ENCODE results near the gene SNAP29.
A peak's percentile ranks its signal among the peaks of the same experiment; 100 is the strongest.

GRCh38 chr22:20858615-20859416, at the start of gene SNAP29, which contains the start of gene PI4KA:
- TF ChIP-seq EP300 (IDR thresholded peaks at IDR 0.05; ENCODE audit: low read length) (peak; percentile 84), HMG20A (CRISPR knock-in tag; conservative IDR thresholded peaks at IDR 0.05) (no peak), PHF8 (IDR thresholded peaks at IDR 0.05; ENCODE audit: borderline replicate concordance, low read length) (no peak), CREB1 (IDR thresholded peaks at IDR 0.05) (no peak), CREB1 (CRISPR knock-in tag; IDR thresholded peaks at IDR 0.05) (no peak), E2F5 (CRISPR knock-in tag; IDR thresholded peaks at IDR 0.05) (no peak), NFYB (IDR thresholded peaks at IDR 0.05; ENCODE audit: extremely low read depth, insufficient read length) (no peak), TEAD4 (IDR thresholded peaks at IDR 0.05; ENCODE audit: low read length) (no peak), TEAD4 (CRISPR knock-in tag; IDR thresholded peaks at IDR 0.05; ENCODE audit: borderline replicate concordance) (no peak), CTCF (IDR thresholded peaks at IDR 0.05 in 2 of 3, conservative IDR thresholded peaks at IDR 0.05 in 1 of 3; ENCODE audit: insufficient read depth in 2 of 3, low read depth in 1 of 3, low read length in 3 of 3) (peak in 1 of 3 experiments; percentile 42; a peak in 2 of 6 replicates), FOXP4 (CRISPR knock-in tag; IDR thresholded peaks at IDR 0.05; ENCODE audit: borderline replicate concordance) (no peak), BCLAF1 (IDR thresholded peaks at IDR 0.05; ENCODE audit: borderline replicate concordance in 1 of 2, control insufficient read depth in 1 of 2, low read depth in 2 of 2, low read length in 1 of 2) (no peak), MAZ (CRISPR knock-in tag; conservative IDR thresholded peaks at IDR 0.05 in 1 of 2, IDR thresholded peaks at IDR 0.05 in 1 of 2) (no peak), ARNT (IDR thresholded peaks at IDR 0.05) (no peak), MYC (IDR thresholded peaks at IDR 0.05; ENCODE audit: low read depth, low read length) (peak; percentile 98), MYC (CRISPR knock-in tag; IDR thresholded peaks at IDR 0.05; ENCODE audit: borderline replicate concordance, low read depth) (no peak)
